Fibroblast of the aortic adventitia (primary cell): ENCODE results near the gene DNAJC27. TPM values are rescaled to one million over a fixed set of nuclear protein-coding genes. Genes with fewer than 3 reads are reported as not detected.

ENCODE experiments used
- DNase-seq: peaks from one replicate; pipeline ENCODE4 v3.0.0-alpha.2; 2010; ENCODE audit warnings: low read depth
- H3K4me3 ChIP-seq: 2 replicates; pipeline ENCODE4 v1.5.1; 2011; ENCODE audit warnings: low read depth, mild to moderate bottlenecking, control low read depth, low read length, moderate library complexity
- total RNA-seq: library from RNA; depleted of rRNA; stranded (reverse); fragments of >200 nt; gene quantifications from 2 replicates; pipeline ENCODE4 v1.2.3, GENCODE V29; 2012; ENCODE audit warnings: low replicate concordance
- TF ChIP-seq, protein P1 (sequence below): IDR thresholded peaks from 2 replicates; pipeline ENCODE4 v1.5.1; 2011; ENCODE audit warnings: mild to moderate bottlenecking, low read length, control low read depth, inconsistent platforms; ENCODE audit not compliant: insufficient read depth

DNAJC27 gene
- total RNA-seq, 1 donor: 5.6 TPM

DNA sequence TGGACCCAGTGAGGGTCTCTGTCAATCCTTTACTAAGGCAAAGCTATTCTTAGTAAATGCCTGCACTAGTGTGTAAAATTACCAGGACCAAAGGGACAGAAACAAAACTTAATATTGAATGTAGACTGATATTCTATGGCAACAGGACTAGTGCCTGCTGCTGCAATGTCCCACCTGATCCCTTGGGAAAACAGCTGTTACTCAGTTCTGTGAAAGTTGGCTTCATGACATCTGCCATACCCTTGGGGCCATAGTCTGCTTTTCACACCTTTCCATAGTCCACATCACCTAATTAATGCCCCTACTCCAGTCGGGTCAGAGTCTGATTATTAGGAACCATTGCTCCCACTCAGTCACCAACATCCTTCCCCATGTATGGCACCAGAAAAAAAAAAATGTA lies 14.5 kb downstream of the DNAJC27 start:
- DNase-seq: no peak
- H3K4me3 ChIP-seq: no peak overlapping the region
- TF ChIP-seq, protein P1, sequence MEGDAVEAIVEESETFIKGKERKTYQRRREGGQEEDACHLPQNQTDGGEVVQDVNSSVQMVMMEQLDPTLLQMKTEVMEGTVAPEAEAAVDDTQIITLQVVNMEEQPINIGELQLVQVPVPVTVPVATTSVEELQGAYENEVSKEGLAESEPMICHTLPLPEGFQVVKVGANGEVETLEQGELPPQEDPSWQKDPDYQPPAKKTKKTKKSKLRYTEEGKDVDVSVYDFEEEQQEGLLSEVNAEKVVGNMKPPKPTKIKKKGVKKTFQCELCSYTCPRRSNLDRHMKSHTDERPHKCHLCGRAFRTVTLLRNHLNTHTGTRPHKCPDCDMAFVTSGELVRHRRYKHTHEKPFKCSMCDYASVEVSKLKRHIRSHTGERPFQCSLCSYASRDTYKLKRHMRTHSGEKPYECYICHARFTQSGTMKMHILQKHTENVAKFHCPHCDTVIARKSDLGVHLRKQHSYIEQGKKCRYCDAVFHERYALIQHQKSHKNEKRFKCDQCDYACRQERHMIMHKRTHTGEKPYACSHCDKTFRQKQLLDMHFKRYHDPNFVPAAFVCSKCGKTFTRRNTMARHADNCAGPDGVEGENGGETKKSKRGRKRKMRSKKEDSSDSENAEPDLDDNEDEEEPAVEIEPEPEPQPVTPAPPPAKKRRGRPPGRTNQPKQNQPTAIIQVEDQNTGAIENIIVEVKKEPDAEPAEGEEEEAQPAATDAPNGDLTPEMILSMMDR: no peak

GRCh38 chr2:24955921-24956320 lies 15.8 kb downstream of the DNAJC27 start:
- DNase-seq: no peak
- no peak overlapping the region for H3K4me3 ChIP-seq
- TF ChIP-seq, protein P1: no peak

- no peak for DNase-seq
- H3K4me3 ChIP-seq: no peak overlapping the region
- TF ChIP-seq, protein P1: no peak
These were observed 16.5 kb downstream of the DNAJC27 start for GRCh38 chr2:24955232-24955631.

GRCh38 chr2:24950102-24950501 lies 21.7 kb downstream of the DNAJC27 start:
- no peak for DNase-seq
- TF ChIP-seq, protein P1: no peak
- H3K4me3 ChIP-seq: no peak overlapping the region

DNA sequence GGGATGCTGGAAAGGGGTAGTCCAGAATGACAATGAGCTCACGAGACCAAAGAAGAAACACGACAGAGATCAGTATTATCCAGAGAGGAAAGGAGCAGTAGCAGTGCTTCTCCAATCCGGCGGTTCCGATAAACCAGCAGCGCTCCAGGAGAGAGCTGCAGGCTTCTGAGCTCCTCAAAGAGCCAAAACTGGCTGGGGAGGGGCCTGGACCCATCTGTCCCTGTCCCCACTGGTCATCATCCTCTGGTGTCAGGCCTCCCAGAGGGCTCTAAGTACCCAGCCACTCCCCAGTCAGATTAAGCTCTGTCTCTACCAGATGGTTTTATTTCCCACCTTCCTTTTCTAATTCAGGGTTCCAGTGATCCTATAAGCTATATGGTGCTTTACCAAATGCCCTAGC lies 23.2 kb downstream of the DNAJC27 start:
- H3K4me3 ChIP-seq: no peak overlapping the region
- TF ChIP-seq, protein P1: no peak
- no peak for DNase-seq

DNA sequence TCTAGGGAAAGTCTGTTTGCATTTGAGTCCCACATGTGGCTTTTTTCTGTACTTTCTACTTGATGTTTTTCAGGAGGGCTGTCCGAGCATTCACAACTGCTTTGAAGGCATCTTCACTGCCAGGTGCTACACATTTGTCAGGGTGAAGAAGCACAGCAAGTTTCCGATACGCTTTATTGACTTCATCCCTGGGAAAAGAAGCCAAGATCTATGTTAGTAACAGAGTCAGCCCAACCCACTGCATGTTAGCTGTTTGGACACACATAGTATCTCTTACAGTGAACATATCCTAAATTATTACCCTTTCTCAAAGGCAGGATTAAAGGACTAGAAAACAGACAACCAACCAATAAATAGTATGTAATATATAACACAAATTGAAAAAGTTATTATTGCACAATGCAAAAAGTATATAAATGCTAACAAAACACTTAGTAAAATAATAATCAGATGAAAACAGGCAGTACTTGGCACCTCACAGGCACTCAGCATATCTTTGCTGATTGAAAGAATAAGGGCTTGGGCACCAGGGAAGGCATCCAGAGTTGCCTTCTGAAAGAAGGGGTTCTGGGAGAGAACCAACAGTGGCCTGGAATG lies 24.1 kb downstream of the DNAJC27 start:
- DNase-seq: no peak
- no peak overlapping the region for H3K4me3 ChIP-seq
- TF ChIP-seq, protein P1: no peak

DNA sequence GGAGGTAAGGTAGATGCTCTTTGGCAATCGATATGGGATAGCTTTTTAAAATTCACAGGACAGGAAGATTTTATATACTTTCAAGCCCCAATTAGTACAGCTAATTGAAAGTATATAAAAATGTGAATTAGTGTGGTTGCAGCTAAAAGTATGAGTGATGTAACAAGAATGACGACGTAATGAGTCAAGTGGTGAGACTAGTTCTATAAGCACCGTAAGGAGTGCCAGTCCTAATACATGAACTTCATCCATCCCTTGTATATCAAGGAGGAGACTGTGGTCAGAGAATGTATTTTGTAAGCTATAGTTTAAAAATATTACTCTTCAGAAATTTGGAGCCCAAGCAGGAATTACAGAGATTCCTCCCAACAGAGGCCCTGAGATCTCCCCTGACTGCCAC lies 25.8 kb downstream of the DNAJC27 start:
- no peak overlapping the region for H3K4me3 ChIP-seq
- no peak for DNase-seq
- TF ChIP-seq, protein P1: no peak
